ENCODE data around the gene HK1.

DNA sequence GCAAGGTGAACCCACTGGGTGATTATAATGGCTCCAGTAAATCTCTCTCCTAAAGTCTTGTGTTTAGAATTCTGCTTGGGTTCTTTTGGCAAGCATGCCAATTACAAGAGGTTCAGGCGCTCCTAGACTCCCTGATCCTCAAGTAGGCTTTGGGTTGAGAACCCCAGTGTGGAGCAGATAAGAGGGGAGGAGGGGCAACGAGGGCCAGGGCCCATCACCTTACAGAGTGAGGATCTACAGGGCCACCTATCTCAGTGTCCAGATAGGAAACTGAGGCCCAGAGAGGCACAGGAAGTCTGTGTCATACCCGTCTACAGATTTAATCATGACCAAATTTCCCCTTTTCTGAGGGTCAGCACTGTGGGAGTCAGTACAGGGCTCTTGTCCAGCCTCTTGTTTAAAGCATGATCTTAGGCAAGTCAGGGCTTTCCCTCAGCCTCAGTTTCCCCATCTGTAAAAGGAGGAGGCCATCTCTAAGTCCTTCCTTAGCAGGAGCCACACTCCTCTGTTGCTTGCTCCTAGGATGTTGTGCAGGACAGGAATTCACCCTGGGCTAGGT, 134.0 kb downstream of the HK1 start:
- no peak for TF ChIP-seq POLR2A (IDR thresholded peaks at IDR 0.05)
- TF ChIP-seq, protein P1, sequence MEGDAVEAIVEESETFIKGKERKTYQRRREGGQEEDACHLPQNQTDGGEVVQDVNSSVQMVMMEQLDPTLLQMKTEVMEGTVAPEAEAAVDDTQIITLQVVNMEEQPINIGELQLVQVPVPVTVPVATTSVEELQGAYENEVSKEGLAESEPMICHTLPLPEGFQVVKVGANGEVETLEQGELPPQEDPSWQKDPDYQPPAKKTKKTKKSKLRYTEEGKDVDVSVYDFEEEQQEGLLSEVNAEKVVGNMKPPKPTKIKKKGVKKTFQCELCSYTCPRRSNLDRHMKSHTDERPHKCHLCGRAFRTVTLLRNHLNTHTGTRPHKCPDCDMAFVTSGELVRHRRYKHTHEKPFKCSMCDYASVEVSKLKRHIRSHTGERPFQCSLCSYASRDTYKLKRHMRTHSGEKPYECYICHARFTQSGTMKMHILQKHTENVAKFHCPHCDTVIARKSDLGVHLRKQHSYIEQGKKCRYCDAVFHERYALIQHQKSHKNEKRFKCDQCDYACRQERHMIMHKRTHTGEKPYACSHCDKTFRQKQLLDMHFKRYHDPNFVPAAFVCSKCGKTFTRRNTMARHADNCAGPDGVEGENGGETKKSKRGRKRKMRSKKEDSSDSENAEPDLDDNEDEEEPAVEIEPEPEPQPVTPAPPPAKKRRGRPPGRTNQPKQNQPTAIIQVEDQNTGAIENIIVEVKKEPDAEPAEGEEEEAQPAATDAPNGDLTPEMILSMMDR (IDR thresholded peaks at IDR 0.05) = no peak

All from tibial nerve (tissue), 3 donors.